T-cell (primary cell): ENCODE results near the gene CFLAR. TPM values are rescaled to one million over a fixed set of nuclear protein-coding genes. Genes with fewer than 3 reads are reported as not detected.

ENCODE experiments used
- ATAC-seq, 4 experiments: fragments of 200-7000 bp in 3 of 4; fragments of 150-1000 bp in 1 of 4; cut with Tn5 transposase; replicated peaks in 1 of 4; 1 replicate in 3 of 4; 2 replicates in 1 of 4; pipeline ENCODE4 v1.10.0; 2021; ENCODE audit warnings: moderate library complexity in 3 of 4, mild to moderate bottlenecking in 2 of 4, moderate number of reproducible peaks in 1 of 4
- CTCF ChIA-PET, 2 donors: fragments of 300-600 bp; sonication (Branson Sonifier 250); formaldehyde crosslinking; loops; one replicate each; lab custom pipeline; 2022; ENCODE audit warnings: antibody characterized with exemption in 2 of 2; lab: Charles Lee
- POLR2A ChIA-PET, 2 donors: fragments of 300-600 bp; sonication (Branson Sonifier 250); formaldehyde crosslinking; loops; one replicate each; lab custom pipeline; 2022; ENCODE audit warnings: antibody characterized with exemption in 2 of 2; lab: Charles Lee
- DNase-seq, 35 experiments: peaks; one replicate each; pipeline versions ENCODE4 v3.0.0 to v3.0.0-alpha.2; 2013 to 2023
- H3K27ac ChIP-seq: one replicate; pipeline ENCODE4 v1.5.1; 2013; ENCODE audit warnings: low read length
- H3K27me3 ChIP-seq, 2 experiments: replicated peaks in 1 of 2; 1 replicate in 1 of 2; 2 replicates in 1 of 2; pipeline versions ENCODE4 v1.6.1 to v1.7.0; 2013; ENCODE audit warnings: low read length in 1 of 2, mixed read lengths in 1 of 2; ENCODE audit not compliant: control insufficient read depth in 2 of 2, insufficient read depth in 2 of 2; ENCODE audit errors: extremely low read depth in 1 of 2
- H3K36me3 ChIP-seq, 2 donors: 1 replicate in 1 of 2; 2 replicates in 1 of 2; pipeline versions ENCODE4 v1.6.1 to v1.7.0; 2013; ENCODE audit warnings: low read length in 1 of 2; ENCODE audit not compliant: control insufficient read depth in 2 of 2, insufficient read depth in 1 of 2; ENCODE audit errors: extremely low read depth in 1 of 2
- H3K4me1 ChIP-seq, 2 experiments: 1 replicate in 1 of 2; 2 replicates in 1 of 2; pipeline versions ENCODE4 v1.6.1 to v1.7.0; 2013; ENCODE audit warnings: low read length in 2 of 2, mixed read lengths in 1 of 2; ENCODE audit not compliant: insufficient read depth in 2 of 2, control insufficient read depth in 1 of 2; ENCODE audit errors: extremely low read depth in 1 of 2
- H3K4me3 ChIP-seq, 2 donors: 1 replicate in 1 of 2; 2 replicates in 1 of 2; pipeline versions ENCODE4 v1.5.1 to v1.7.0; 2013; ENCODE audit warnings: mild to moderate bottlenecking in 2 of 2, low read length in 1 of 2, moderate library complexity in 1 of 2; ENCODE audit not compliant: control insufficient read depth in 1 of 2; ENCODE audit errors: extremely low read depth in 1 of 2
- H3K9me3 ChIP-seq: 2 replicates; pipeline ENCODE4 v1.7.0; 2013
- H3K27ac Mint-ChIP-seq, 2 donors: one replicate each; pipeline ENCODE4 v1.8.0; 2020 to 2021; ENCODE audit warnings: mild to moderate bottlenecking in 2 of 2, mixed read lengths in 2 of 2
- H3K27me3 Mint-ChIP-seq, 2 donors: one replicate each; pipeline ENCODE4 v1.8.0; 2021 to 2022; ENCODE audit warnings: mixed read lengths in 2 of 2
- H3K36me3 Mint-ChIP-seq: one replicate; pipeline ENCODE4 v1.8.0; 2021; ENCODE audit warnings: mixed read lengths
- H3K4me1 Mint-ChIP-seq, 3 donors: one replicate each; pipeline ENCODE4 v1.8.0; 2020 to 2022; ENCODE audit warnings: mixed read lengths in 3 of 3, mild to moderate bottlenecking in 1 of 3
- H3K4me3 Mint-ChIP-seq, 3 donors: one replicate each; pipeline ENCODE4 v1.8.0; 2020 to 2022; ENCODE audit warnings: mild to moderate bottlenecking in 3 of 3, mixed read lengths in 3 of 3, moderate library complexity in 3 of 3
- H3K9me3 Mint-ChIP-seq, 3 donors: one replicate each; pipeline ENCODE4 v1.8.0; 2020 to 2022; ENCODE audit warnings: mixed read lengths in 3 of 3
- WGBS: methylation state at CpG from one replicate; pipeline ENCODE4 v1.1.5; 2013; ENCODE audit warnings: missing lambda C conversion rate; ENCODE audit not compliant: insufficient coverage; 5-methylcytosine and 5-hydroxymethylcytosine counted together
- total RNA-seq, 35 experiments: library from RNA in 6 of 35; stranded (reverse) in 6 of 35; fragments of 120-200 nt in 1 of 35; gene quantifications; one replicate each; pipeline versions ENCODE4 v1.2.1 to v1.2.4 and lab custom pipeline; 2013 to 2026

CFLAR gene
- total RNA-seq, 5 donors from 2014 or later (not counting 1 experiment from before 2014, with no cell fraction given), result 188 to 217 (median 208) TPM

- no peaks in the 10 kb centered on the region for H3K27me3 Mint-ChIP-seq
- peaks cover 10% of the 10 kb centered on the region for H3K36me3 Mint-ChIP-seq
- peaks cover 11 to 51% (median 29%) of the 10 kb centered on the region in 3 donors for H3K9me3 Mint-ChIP-seq
- H3K36me3 ChIP-seq, result peaks cover 0 to 2% of the 10 kb centered on the region in 2 donors
- H3K4me1 ChIP-seq, result peaks cover 0 to 3% of the 10 kb centered on the region in 2 experiments
- H3K9me3 ChIP-seq, result no peaks in the 10 kb centered on the region
- ChIA-PET CTCF (interaction anchor here in 1 of 2 donors (0.6 to 1.1 kb wide), 3 partner anchors 12 to 239 kb away, joined by 3 to 5 read pairs (median 5); no protein-coding TSS in a partner anchor), POLR2A (no interaction called here)
- no peak overlapping the region for H3K4me3 ChIP-seq
- ATAC-seq, result no peak
- H3K27ac ChIP-seq, result no peak overlapping the region
- no peaks in the 10 kb centered on the region for H3K27me3 ChIP-seq
- WGBS, result no CpG with 5 or more reads among the region's 2 CpGs
- peak overlapping the region in 1 of 2 donors; percentile 48 for H3K27ac Mint-ChIP-seq
- DNase-seq, result no peak
- no peak overlapping the region for H3K4me3 Mint-ChIP-seq
- H3K4me1 Mint-ChIP-seq, result peaks cover 10 to 20% (median 11%) of the 10 kb centered on the region in 3 donors
Observed at GRCh38 chr2:201172279-201172678, 56.3 kb downstream of the CFLAR start.

GRCh38 chr2:201174687-201175086 lies 58.7 kb downstream of the CFLAR start:
- Histone ChIP-seq H3K27me3 (no peaks in the 10 kb centered on the region), H3K4me3 (no peak overlapping the region), H3K36me3 (no peaks in the 10 kb centered on the region), H3K27ac (no peak overlapping the region), H3K9me3 (no peaks in the 10 kb centered on the region), H3K4me1 (peaks cover 0 to 10% of the 10 kb centered on the region in 2 experiments)
- WGBS, result 100% methylated on average over 1 of the region's 1 CpG
- ChIA-PET POLR2A (no interaction called here), CTCF (no interaction called here)
- peaks cover 12 to 16% (median 13%) of the 10 kb centered on the region in 3 donors for H3K4me1 Mint-ChIP-seq
- H3K27ac Mint-ChIP-seq, result peak overlapping the region in 1 of 2 donors; percentile 39
- H3K27me3 Mint-ChIP-seq, result no peaks in the 10 kb centered on the region
- H3K4me3 Mint-ChIP-seq, result no peak overlapping the region
- no peaks in the 10 kb centered on the region for H3K36me3 Mint-ChIP-seq
- ATAC-seq (no peak), DNase-seq (no peak)
- peaks cover 2 to 32% (median 12%) of the 10 kb centered on the region in 3 donors for H3K9me3 Mint-ChIP-seq

- Histone ChIP-seq H3K9me3 (no peaks in the 10 kb centered on the region), H3K36me3 (no peaks in the 10 kb centered on the region), H3K4me3 (no peak overlapping the region), H3K4me1 (peaks cover 0 to 10% of the 10 kb centered on the region in 2 experiments), H3K27ac (no peak overlapping the region), H3K27me3 (no peaks in the 10 kb centered on the region)
- ChIA-PET POLR2A (no interaction called here), CTCF (interaction anchor here (0.5 to 2.5 kb wide), 5 partner anchors 13 to 274 kb away, joined by 3 to 8 read pairs (median 3); no protein-coding TSS in a partner anchor)
- H3K36me3 Mint-ChIP-seq, result no peaks in the 10 kb centered on the region
- DNase-seq, result no peak
- H3K27me3 Mint-ChIP-seq, result no peaks in the 10 kb centered on the region
- WGBS, result 40% methylated on average over 1 of the region's 6 CpGs
- peaks cover 12 to 20% (median 16%) of the 10 kb centered on the region in 3 donors for H3K4me1 Mint-ChIP-seq
- ATAC-seq, result no peak
- H3K4me3 Mint-ChIP-seq, result no peak overlapping the region
- no peak overlapping the region for H3K27ac Mint-ChIP-seq
- H3K9me3 Mint-ChIP-seq, result peaks cover 0 to 20% (median 10%) of the 10 kb centered on the region in 3 donors
Observed at GRCh38 chr2:201176081-201176481, 60.1 kb downstream of the CFLAR start.

- POLR2A ChIA-PET, result no interaction called here
- no peaks in the 10 kb centered on the region for H3K9me3 ChIP-seq
- H3K4me1 ChIP-seq, result peaks cover 3 to 24% of the 10 kb centered on the region in 2 experiments
- CTCF ChIA-PET, result interaction anchor here in 1 of 2 donors (1.4 kb wide), 1 partner anchor 274 kb away, joined by 4 read pairs; no protein-coding TSS in a partner anchor
- H3K4me3 ChIP-seq, result no peak overlapping the region
- ATAC-seq (no peak), DNase-seq (no peak)
- Mint-ChIP-seq H3K4me3 (no peak overlapping the region), H3K4me1 (peaks cover 29 to 36% (median 33%) of the 10 kb centered on the region in 3 donors), H3K36me3 (no peaks in the 10 kb centered on the region), H3K27me3 (no peaks in the 10 kb centered on the region), H3K27ac (peak overlapping the region in 1 of 2 donors; percentile 31), H3K9me3 (no peaks in the 10 kb centered on the region)
- H3K27me3 ChIP-seq, result no peaks in the 10 kb centered on the region
- no peaks in the 10 kb centered on the region for H3K36me3 ChIP-seq
- no peak overlapping the region for H3K27ac ChIP-seq
- WGBS, result no CpG with 5 or more reads among the region's 3 CpGs
Observed at GRCh38 chr2:201180010-201180409, 64.0 kb downstream of the CFLAR start.

GRCh38 chr2:201182650-201183364 lies 66.8 kb downstream of the CFLAR start, which contains the start of gene CASP10:
Gene CASP10 (plus strand): TSS chr2:201183141. CDS start chr2:201185778, 2,637 bp downstream.
- peak; percentile 79 to 93 (median 88) for ATAC-seq

GRCh38 chr2:201183365-201183727 lies 67.4 kb downstream of the CFLAR start:
- Histone ChIP-seq H3K27me3 (no peaks in the 10 kb centered on the region), H3K27ac (peak overlapping the region; percentile 48), H3K4me1 (peaks cover 24 to 35% of the 10 kb centered on the region in 2 experiments), H3K9me3 (no peaks in the 10 kb centered on the region), H3K4me3 (peak overlapping the region; percentile 56 to 91), H3K36me3 (peaks cover 0 to 12% of the 10 kb centered on the region in 2 donors)
- peak in 1 of 35 experiments; percentile 36 for DNase-seq
- no CpG with 5 or more reads among the region's 4 CpGs for WGBS
- no peaks in the 10 kb centered on the region for H3K27me3 Mint-ChIP-seq
- CTCF ChIA-PET, result interaction anchor here (0.6 to 3.0 kb wide), 21 partner anchors 8 to 1271 kb away, joined by 3 to 168 read pairs (median 5); no protein-coding TSS in a partner anchor
- POLR2A ChIA-PET, result interaction anchor here (0.6 to 1.6 kb wide), 7 partner anchors 27 to 470 kb away, joined by 3 to 16 read pairs (median 4); no protein-coding TSS in a partner anchor
- peak overlapping the region; percentile 90 to 99 (median 95) for H3K4me3 Mint-ChIP-seq
- peak in 3 of 4 experiments; percentile 29 to 37 (median 30) for ATAC-seq
- peaks cover 0 to under 1% (median under 1%) of the 10 kb centered on the region in 3 donors for H3K9me3 Mint-ChIP-seq
- H3K4me1 Mint-ChIP-seq, result peaks cover 52 to 57% (median 53%) of the 10 kb centered on the region in 3 donors
- H3K27ac Mint-ChIP-seq, result peak overlapping the region; percentile 89 to 94
- H3K36me3 Mint-ChIP-seq, result peaks cover 17% of the 10 kb centered on the region

More at GRCh38 chr2:201182650-201183364, 66.8 kb downstream of the CFLAR start, which contains the start of gene CASP10:
- Histone ChIP-seq H3K4me1 (peaks cover 24 to 32% of the 10 kb centered on the region in 2 experiments), H3K27me3 (no peaks in the 10 kb centered on the region), H3K9me3 (no peaks in the 10 kb centered on the region), H3K36me3 (peaks cover 0 to 10% of the 10 kb centered on the region in 2 donors), H3K4me3 (peak within 1 kb of the TSS; percentile 56 to 91), H3K27ac (peak within 1 kb of the TSS; percentile 48)
- peak within 1 kb of the TSS; percentile 90 to 99 (median 95) for H3K4me3 Mint-ChIP-seq
- no peaks in the 10 kb centered on the region for H3K9me3 Mint-ChIP-seq
- H3K4me1 Mint-ChIP-seq, result peaks cover 46 to 52% (median 48%) of the 10 kb centered on the region in 3 donors
- no peaks in the 10 kb centered on the region for H3K27me3 Mint-ChIP-seq
- peak within 1 kb of the TSS; percentile 96 for H3K27ac Mint-ChIP-seq
- CTCF ChIA-PET, result interaction anchor here (0.6 to 3.0 kb wide), 28 partner anchors 8 to 1271 kb away, joined by 3 to 168 read pairs (median 4); partner anchors contain the start of gene ORC2 (in 1 of the 2)
- H3K36me3 Mint-ChIP-seq, result peaks cover 12% of the 10 kb centered on the region
- POLR2A ChIA-PET, result interaction anchor here (0.6 to 1.6 kb wide), 7 partner anchors 50 to 470 kb away, joined by 3 to 16 read pairs (median 4); partner anchors contain the start of gene CLK1 (in 1 of the 2)
- WGBS, result 21% methylated on average over 4 of the region's 11 CpGs
- peak in 12 of 35 experiments; percentile 3 to 85 (median 23) for DNase-seq
